Activated CD4-positive, alpha-beta T cell treated with anti-CD3 and anti-CD28 coated beads, Interleukin-2, Interleukin-4, amounts not matched to agents 100 ng/mL and 50 ng/mL, durations not matched to agents 16 hours and 8 hours (primary cell): ENCODE results near the gene KATNAL2.
A peak's percentile ranks its signal among the peaks of the same experiment; 100 is the strongest.

ENCODE experiments used
- DNase-seq: peaks from one replicate; pipeline ENCODE4 v3.0.0-alpha.2; 2020; ENCODE audit warnings: low spot score

KATNAL2 gene, protein sequence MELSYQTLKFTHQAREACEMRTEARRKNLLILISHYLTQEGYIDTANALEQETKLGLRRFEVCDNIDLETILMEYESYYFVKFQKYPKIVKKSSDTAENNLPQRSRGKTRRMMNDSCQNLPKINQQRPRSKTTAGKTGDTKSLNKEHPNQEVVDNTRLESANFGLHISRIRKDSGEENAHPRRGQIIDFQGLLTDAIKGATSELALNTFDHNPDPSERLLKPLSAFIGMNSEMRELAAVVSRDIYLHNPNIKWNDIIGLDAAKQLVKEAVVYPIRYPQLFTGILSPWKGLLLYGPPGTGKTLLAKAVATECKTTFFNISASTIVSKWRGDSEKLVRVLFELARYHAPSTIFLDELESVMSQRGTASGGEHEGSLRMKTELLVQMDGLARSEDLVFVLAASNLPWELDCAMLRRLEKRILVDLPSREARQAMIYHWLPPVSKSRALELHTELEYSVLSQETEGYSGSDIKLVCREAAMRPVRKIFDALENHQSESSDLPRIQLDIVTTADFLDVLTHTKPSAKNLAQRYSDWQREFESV

DNA sequence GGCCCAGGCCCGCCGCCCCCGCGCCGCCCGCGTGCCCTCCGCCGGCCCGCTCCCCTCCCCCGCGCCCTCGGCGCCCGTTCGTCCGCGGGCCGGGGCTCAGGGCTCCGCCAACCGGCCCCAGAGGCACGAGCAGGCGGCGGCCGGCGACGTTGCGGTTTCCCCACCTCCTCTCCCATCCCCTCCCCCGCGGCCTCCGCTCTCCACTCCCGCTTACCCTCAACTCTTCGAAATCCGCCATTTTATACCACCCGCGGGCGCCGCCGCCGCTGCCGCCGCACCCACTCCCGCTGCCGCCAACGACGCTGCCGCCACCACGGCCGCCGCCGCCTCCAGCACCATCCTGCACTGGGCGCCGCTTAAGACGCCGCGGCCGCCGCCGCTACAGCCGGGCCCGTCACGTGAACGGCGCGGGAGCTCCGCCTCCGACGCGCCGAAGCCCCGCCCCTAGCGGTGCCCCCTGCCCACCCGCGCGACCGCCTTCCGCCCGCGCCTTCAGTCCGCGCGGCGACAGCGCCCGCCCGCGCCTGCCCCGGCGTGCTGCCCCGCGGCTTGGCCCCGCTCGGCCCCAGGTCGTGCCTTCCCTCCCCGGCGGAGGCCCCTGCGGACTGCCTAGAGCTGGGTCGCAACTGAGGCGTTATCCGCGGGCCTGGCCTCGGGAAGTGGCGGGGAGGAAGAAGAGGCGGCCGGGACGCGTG lies at the start of gene KATNAL2, which contains the start of gene PIAS2:
Gene KATNAL2, plus strand, starts transcription at position 495 of the 695 bp plus-strand sequence. CDS start 29,271 bp downstream, outside the sequence.
Gene PIAS2, minus strand, starts transcription at position 400 of the 695 bp plus-strand sequence. Its CDS starts 162 bp downstream, at position 238.
- DNase-seq: peak; percentile 77

DNA sequence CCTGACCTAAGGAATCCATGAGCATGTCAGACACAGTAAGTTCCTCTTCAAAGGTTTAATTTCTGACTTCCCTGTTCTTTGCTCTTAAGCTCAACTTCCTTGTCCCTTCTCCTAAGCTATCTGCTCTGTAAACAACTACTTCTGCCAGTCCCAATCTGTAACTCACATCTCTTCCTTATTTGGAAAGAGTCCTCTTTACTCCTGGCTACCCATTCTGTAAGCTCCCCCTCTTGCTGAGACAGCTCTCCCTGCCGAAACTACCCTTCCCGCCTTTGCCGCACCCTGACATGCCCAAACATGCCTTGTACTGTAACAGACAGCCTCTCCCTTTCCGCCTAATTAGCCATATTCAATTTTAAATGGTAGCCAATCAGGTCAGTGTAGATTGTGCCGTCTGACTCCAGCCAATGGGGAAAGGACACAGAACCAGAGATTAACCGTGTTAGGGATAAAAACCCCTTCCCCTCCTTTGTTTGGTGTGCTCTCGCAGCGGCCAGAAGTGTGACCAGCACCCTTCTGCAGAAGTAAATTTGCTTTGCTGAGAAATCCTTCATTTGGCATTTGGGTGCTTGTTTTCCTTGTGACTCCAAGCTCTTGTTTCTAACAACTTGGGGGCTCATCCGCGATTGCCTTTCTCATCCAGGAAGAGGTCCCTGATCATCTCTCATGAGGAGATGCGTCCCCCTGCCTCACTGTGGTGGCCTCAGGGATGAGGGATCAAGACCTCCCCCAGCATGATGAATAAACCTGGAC lies 49.1 kb upstream of the KATNAL2 start:
- DNase-seq: no peak

DNA sequence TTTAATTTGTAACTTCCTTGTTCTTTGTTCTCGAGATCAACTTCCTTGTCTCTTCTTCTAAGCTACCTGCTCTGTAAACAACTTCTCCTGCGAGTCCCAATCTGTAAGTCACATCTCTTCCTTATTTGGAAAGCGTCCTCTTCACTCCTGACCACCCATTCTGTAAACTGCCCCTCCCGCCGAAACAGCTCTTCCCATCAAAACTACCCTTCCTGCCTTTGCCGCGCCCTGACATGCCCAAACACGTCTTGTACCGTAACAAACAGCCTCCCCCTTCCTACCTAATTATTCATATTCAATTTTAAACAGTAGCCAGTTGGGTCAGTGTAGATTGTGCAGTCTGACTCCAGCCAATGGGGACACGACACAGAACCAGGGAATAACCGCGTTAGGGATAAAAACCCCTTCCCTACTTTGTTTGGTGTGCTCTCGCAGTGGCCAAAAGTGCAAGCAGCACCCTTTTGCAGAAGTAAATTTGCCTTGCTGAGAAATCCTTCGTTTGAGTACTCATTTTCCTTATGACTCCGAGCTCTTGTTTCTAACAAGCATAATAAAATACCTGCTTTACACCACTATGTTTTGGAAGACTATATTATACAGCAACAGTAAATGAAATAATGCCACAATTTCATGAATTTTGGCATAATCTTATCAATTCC lies 39.9 kb upstream of the KATNAL2 start:
- no peak for DNase-seq

DNA sequence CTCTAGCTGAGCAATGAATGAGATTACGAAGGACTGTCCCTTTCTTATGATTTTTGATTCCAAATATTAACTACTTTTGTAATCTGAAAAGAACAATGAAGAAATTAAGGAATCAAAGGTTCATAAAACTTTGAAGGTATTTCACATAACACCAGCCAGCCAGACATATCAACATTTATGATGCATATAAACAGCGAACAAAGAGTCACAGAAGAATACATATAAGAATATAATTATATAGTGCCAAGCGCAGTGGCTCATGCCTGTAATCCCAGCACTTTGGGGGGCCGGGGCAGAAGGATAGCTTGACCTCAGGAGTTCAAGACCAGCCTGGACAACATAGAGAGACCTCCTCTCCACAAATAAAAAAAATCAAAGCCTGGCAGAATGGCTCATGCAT lies 34.2 kb upstream of the KATNAL2 start:
- no peak for DNase-seq

DNA sequence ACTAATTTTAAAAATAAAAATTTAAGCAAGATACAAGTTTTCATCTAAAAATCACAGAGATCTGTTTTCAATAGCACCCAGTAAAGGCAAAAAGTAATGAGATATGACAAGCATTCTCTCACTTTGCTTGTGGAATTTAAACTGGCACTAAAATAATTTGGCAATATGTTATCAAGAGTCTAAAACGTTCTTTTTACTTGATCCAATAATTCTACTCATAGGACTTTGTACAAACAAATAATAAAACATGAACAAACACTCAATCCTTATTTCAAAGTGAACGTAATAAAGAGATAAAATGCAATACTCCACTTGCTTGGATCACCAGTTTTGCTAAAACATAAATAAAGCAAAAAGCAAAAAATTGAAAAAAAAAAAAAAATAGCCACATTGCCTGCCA lies 30.5 kb upstream of the KATNAL2 start:
- no peak for DNase-seq

DNA sequence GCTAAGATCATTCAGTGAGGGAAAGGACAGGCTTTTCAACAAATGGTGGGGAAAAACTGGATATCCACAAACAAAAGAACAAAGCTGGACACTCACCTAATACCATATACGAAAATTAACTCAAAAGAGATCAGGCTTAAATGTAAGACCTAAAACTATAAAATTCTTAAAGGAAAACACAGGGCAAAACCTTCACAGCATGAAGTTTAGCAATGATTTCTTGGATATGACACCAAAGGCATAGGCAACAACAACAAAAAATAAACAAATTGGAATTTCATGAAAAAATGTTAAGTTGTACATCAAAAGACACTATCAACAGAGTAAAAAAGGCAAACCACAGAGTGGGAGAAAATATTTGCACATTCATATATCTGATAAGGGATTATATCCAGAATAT lies 28.4 kb upstream of the KATNAL2 start:
- no peak for DNase-seq

DNA sequence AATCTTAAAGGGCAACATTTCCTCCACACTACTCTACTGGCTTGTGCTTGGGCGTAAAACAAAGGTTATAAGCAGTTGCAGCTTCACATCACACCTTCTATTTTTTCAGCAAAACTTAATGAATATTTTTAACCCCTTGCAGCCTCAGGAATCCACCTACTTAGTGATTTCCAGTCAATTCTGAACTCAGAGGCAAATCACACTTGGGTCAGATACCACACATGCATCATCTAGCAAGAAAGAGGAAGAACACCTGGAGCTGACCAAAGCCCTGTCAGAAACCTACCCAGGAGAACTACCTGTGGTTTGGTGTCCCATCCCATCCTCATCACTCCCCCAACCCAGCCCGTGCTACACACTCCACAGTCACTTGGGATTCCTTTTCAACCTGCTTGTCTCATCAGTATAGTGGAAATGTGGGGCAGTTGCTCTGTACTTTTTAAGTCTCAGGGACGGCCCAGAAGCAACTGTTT lies 25.6 kb upstream of the KATNAL2 start:
- peak; percentile 44 for DNase-seq

DNA sequence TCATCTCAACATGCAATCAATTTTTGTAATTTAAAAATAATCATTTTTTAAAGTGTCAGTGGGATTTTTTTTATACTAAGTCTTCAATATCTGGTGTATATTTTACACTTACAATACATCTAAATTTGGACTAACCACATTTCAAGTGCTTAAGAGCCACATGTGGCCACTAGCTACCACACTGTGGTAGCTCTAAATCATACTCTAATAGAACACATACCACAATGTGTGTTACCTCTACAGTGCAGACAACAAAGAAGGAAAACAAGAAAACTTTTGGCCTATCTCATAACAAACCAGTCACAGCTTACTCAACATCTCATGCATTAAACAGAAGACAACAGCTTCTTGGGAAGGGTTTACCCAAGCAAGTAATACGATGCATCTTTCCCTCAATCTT lies 24.6 kb upstream of the KATNAL2 start:
- DNase-seq: no peak

DNA sequence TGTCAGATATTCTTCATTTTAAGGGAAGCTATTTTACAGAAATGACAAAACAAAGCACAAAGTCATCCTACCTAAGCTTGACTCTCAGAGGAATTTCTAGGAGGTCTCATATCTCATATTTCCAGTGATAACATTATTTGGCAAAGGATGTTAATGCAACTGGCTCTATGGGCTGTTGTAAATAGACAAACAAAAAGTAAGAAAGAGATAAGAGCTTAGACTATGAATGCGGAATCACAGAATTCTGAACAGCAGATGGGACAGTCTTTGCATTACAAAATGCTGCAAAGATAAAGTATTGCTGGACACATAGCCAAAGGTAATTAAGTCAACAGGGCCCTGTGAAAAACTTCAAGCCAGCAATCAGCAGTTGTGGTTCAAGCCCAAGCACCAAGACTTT lies 24.0 kb upstream of the KATNAL2 start:
- DNase-seq: no peak

DNA sequence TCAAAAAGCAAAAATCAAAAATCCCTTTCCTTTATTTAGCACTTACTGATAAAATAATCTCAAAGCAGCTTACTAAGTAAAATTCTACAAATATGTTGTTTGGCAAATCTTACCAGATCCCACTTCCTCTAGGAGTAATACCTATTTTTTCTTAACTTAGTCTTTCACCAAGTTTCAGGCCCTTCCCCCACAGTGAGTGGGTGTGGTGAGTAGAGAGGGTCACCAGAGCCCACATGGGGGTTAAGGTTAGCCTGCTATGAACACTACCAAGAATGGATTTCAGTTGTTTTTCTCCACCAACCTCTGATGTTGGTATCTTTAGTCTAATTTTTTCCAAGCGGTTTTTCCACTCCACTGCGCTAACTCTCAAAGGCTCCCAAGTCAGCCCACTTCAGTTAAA lies 23.3 kb upstream of the KATNAL2 start:
- no peak for DNase-seq

DNA sequence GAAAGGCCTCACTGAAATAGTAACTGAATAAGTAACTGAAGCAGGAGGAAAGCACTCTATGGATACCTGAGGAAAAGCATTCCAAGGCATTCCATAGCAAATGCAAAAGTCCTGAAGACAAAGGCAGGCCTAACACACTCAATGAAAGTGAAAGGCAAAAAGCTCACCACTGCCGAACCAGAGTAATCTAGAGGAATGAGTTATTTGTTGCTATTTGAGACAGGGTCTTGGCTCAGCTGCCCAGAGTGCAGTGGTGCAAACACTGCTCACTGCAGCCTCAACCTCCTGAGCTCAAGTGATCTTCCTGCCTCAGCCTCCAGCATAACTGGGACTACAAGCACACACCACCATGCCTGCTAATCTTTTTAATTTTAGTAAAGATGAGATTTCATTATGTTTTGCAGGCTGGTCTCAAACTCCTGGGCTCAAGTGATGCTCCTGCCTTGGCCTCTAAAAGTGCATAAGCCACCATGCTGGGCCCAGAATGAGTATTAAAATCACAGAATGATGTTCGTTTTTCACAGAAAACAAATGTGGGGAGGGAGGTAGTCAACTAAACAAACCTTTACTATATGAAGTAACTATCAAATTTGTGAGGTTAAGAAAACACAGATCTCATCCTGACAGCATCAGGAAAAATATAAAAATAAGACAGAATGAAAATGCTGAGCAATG lies 18.0 kb upstream of the KATNAL2 start:
- DNase-seq: peak; percentile 6

DNA sequence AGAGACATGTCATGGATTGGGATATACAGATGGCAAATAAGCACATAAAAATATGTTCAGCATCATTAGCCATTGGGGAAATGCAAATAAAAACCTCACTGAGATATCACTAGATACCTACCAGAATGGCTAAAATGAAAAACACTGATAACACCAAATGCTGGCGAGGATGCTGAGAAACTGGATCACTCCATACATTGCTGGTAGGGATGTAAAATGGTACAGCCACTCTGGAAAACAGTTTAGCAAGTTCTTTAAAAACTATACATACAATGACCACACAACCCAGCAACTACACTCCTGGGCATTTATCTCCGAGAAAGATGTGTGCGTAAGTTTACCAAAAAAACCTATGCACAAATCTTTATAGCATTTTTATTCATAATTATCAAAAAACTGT lies 14.0 kb upstream of the KATNAL2 start:
- no peak for DNase-seq

DNA sequence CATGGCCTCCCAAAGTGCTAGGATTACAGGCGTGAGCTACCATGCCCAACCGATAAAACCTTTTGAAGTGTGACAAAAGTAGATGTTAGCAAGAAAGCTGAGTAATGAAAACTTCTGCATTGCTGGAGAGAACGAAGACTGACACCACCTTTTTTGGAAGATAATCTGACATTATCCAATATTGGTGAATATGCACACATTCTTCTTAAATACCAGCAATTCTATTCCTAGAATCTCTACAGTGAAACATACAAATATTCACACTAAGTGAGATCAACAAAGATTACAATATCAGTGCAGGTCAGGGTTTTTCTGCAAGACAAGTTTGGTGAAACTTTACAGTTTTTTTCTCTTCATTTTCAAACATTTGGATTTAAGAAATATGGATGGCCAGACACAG lies 7.9 kb upstream of the KATNAL2 start:
- no peak for DNase-seq

DNA sequence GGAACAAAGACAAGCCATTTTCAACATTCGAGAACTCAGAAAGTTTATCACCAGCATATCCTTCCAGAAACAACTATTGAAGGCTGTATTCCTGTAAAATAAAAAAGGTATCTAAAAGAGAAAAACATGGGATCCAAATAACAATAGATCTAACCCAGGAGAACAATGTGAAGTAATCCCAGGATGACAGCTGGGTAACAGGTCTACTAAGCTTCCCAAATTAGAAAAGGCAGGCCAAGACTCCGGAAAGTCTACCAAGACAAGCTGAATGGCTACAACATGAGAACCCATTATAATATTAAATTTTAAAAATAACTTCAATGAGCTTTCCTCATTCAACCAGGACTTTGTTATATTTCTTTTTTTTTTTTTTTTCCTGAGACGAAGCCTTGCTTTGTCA lies 6.5 kb upstream of the KATNAL2 start:
- DNase-seq: no peak

DNA sequence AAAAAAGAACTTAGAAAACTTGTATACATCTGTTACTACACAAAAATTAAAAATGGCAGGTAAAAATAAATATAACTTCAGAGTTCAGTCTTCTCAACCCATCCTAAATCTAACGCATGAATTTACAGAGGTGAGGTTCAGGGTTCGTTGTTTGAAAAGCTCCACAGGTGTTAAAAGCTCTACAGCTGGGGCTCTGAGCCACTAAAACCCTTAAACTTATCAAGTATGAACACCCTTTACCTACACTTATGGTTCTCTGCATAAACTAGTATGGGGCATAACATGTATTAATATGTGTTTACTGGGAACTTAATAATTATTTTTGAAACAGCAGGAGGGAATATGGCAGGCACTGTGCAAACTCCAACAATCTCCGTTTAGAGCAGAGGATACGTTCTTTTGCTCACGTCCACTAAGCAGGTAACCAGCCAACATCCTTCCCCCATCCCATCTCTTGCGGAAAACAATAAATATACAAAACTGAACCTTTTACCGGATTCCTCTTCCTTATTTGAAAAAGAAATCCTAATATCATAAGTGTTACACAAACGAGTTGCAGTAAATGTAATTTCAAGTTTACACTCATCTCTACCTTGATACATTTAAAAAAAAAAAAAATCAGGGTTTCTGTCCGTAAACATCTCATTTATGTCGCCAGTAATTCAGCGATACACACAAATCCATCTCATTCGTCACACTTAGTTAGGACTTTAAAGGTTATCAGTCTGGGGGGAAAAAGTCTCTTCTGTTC lies 1.4 kb upstream of the KATNAL2 start:
- no peak for DNase-seq

DNA sequence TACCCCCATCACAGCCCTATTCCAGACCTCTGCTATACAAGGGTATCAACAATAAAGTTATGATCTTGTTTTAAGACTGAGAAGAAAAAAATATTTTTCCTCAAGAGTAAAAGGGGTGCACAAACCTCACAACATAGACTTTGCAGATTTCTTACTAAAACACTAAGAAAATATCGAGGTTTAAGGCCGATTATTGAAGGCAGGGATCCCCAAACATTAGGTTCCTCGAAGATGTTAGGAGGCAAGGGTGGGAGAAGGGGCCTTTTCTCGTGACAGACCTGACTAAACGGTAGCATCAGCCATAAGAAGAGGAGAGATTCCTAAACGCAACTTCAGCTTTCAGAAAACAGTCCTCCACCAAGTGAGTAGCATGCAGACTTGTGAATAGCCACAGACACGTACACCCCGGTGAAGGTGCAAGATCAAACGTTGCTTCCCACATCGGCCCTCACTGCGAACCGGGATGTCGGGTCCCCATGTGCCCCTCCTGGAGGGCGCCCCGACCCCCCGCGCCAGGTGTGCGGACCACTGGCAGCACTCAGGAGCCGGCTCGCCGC lies 773 bp upstream of the KATNAL2 start:
- peak; percentile 22 for DNase-seq

DNA sequence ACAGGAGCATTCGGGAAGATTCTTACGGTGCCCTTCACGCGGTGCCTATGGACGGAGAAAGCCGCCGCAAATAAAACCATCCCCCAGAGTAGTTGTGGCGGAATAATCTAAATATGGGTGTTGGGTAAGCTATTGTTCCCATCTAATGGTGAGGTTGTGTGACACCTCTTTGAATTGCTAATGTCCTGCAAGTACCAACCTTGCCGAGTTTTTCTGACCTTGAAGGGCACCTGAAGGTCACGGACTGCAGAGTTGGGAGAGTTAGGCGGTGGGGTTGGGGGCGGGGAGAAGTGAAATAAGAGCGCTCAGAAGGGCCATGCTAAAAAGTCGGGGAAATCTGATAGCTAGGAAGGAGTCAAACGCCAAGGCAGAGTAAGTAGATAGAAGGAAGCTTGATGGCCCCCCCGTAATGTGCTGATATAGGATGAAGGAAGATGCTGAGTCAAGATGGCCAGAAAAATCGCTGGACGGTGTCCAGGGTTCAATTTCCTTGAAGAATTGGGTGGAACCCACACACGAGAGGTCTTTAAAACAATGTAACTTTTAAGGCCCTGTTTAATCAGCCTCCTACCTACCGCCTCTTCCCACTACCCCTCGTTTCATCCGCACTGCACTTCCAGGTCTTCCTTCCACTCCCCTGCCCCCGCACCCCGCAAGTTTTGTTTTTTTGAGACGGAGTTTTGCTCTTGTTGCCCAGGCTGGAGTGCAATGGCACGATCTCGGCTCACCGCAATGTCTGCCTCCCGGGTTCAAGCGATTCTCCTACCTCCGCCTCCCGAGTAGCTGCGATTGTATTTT lies 600 bp downstream of the KATNAL2 start:
- peak; percentile 11 for DNase-seq

DNA sequence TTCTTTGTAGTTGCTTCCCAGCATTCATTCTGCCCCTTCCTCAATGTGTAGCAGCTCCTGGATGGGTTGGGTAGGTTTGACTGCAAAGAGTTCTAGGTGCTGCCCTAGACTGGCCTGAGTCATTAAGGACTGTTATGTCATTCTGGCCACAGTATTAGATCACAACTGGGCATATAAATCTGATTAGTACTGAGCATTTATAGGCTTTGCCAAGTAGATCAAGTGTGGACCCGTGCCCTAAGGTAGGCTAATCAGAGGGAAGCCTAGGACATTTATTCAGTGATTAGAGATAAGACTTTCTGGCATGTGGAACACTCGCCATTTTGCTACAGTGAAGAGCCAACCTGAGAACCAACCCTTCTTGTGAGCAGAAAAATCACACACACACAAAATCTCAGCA lies 2.7 kb downstream of the KATNAL2 start:
- DNase-seq: no peak

DNA sequence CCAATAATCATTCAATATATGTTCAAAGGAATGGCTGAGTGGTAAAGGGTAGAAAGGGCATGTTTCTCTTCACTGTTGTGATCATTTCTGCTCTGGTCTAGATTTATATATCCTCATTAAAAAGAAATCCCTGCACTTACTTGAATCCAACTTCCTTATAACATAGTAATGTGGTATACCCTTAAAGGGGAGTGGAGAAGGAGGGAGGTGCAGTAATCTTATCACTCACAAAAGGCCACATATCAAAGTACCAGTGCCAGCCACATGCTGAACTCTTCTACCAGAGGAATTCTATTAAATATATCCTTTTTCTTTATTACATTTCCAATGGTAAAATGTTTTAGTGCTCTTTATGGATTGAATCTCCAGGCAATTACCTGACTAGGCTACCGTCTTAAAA lies 3.3 kb downstream of the KATNAL2 start:
- DNase-seq: no peak
